HL-60/S4 (cell line): ENCODE measurements around the gene CD9.

ENCODE experiments used
- in situ Hi-C: fragments of 300-500 bp; cut with MboI; formaldehyde crosslinking; loops from 2 replicates; pipeline ENCODE4 v1.14.3; 2022; ENCODE audit warnings: low sequenced_read_pairs

Gene CD9

GRCh38 chr12:6235906-6236640 is 35.9 kb downstream of the CD9 start:
- in situ Hi-C loops = no loop called here

GRCh38 chr12:6236641-6236940 is 36.4 kb downstream of the CD9 start:
- in situ Hi-C loops = no loop called here

- in situ Hi-C loops = no loop called here
Observed at GRCh38 chr12:6237830-6238229, 37.6 kb downstream of the CD9 start.

- in situ Hi-C loops = no loop called here
Observed at GRCh38 chr12:6238875-6239274, 38.7 kb downstream of the CD9 start.

GRCh38 chr12:6241495-6241894 is 41.3 kb downstream of the CD9 start:
- in situ Hi-C loops = no loop called here

- in situ Hi-C loops = no loop called here
Observed at GRCh38 chr12:6249580-6249979, 49.4 kb downstream of the CD9 start.

GRCh38 chr12:6250343-6250742 is 50.1 kb downstream of the CD9 start:
- in situ Hi-C loops = no loop called here

- in situ Hi-C loops = no loop called here
Observed at GRCh38 chr12:6253278-6253677, 53.1 kb downstream of the CD9 start.

- in situ Hi-C loops = no loop called here
Observed at GRCh38 chr12:6254491-6254890, 54.3 kb downstream of the CD9 start.

- in situ Hi-C loops = no loop called here
Observed at GRCh38 chr12:6257007-6257406, 56.8 kb downstream of the CD9 start.

GRCh38 chr12:6262211-6262610 is 62.0 kb downstream of the CD9 start:
- in situ Hi-C loops = no loop called here

GRCh38 chr12:6262623-6263022 is 62.4 kb downstream of the CD9 start:
- in situ Hi-C loops = no loop called here

GRCh38 chr12:6263931-6264330 is 63.7 kb downstream of the CD9 start:
- in situ Hi-C loops = no loop called here

- in situ Hi-C loops = no loop called here
Observed at GRCh38 chr12:6264402-6265037, 64.3 kb downstream of the CD9 start.

- in situ Hi-C loops = no loop called here
Observed at GRCh38 chr12:6265038-6265405, 64.8 kb downstream of the CD9 start.

- in situ Hi-C loops = no loop called here
Observed at GRCh38 chr12:6266541-6266966, 66.4 kb downstream of the CD9 start.

GRCh38 chr12:6266971-6267721 is 66.9 kb downstream of the CD9 start:
- in situ Hi-C loops = no loop called here

GRCh38 chr12:6268484-6269157 is 68.4 kb downstream of the CD9 start:
- in situ Hi-C loops = no loop called here

- in situ Hi-C loops = no loop called here
Observed at GRCh38 chr12:6269986-6270385, 69.8 kb downstream of the CD9 start.

- in situ Hi-C loops = no loop called here
Observed at GRCh38 chr12:6271281-6271680, 71.1 kb downstream of the CD9 start.

- in situ Hi-C loops = no loop called here
Observed at GRCh38 chr12:6272300-6273204, 72.4 kb downstream of the CD9 start.
